GM12873 (cell line): Measurements from ENCODE around the gene ASTL.
A peak's percentile ranks its signal among the peaks of the same experiment; 100 is the strongest.

Source experiments
- TF ChIP-seq, protein P1 (sequence below): IDR thresholded peaks from 2 replicates; pipeline ENCODE4 v1.5.1; 2012; ENCODE audit warnings: low read depth, mild to moderate bottlenecking, moderate library complexity, low read length, control low read depth; ENCODE audit not compliant: insufficient read depth; ENCODE audit errors: missing control alignments

ASTL gene

DNA sequence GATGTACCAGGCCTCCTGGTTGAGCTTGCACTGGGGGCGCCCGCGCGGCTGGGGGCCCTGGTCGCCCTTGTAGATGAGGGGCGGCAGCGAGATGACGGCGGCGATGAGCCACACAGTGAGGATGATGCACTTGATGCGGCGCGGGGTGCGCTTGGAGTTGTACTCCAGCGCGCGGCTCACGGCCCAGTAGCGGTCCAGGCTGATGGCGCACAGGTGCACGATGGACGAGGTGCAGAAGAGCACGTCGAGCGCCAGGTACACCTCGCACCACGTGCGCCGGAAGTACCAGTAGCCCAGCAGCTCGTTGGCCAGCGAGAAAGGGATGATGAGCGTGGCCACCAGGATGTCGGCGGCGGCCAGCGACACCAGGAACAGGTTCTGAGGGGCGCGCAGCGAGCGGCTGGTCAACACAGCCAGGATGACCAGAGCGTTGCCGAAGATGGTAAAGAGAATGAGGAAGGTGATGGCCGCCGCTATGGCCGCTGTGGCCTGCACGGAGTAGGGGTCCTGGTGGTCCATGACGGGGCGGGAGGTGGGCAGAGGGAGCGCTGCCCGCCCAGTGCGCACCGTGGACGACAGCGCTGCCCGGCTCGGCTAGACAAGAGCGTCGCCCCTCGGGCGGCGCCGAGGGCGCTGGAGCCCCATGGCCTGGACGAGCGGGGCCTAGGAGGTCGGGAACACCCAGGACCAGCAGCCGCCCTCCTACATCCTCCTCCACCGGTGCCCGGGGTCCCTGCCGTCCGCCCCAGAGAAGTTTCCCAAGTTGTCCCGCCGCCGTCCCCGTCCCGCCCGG is 22.5 kb downstream of the ASTL start:
- TF ChIP-seq, protein P1, sequence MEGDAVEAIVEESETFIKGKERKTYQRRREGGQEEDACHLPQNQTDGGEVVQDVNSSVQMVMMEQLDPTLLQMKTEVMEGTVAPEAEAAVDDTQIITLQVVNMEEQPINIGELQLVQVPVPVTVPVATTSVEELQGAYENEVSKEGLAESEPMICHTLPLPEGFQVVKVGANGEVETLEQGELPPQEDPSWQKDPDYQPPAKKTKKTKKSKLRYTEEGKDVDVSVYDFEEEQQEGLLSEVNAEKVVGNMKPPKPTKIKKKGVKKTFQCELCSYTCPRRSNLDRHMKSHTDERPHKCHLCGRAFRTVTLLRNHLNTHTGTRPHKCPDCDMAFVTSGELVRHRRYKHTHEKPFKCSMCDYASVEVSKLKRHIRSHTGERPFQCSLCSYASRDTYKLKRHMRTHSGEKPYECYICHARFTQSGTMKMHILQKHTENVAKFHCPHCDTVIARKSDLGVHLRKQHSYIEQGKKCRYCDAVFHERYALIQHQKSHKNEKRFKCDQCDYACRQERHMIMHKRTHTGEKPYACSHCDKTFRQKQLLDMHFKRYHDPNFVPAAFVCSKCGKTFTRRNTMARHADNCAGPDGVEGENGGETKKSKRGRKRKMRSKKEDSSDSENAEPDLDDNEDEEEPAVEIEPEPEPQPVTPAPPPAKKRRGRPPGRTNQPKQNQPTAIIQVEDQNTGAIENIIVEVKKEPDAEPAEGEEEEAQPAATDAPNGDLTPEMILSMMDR = no peak

- TF ChIP-seq, protein P1 = no peak
These were observed 23.3 kb downstream of the ASTL start for GRCh38 chr2:96114903-96115581.

DNA sequence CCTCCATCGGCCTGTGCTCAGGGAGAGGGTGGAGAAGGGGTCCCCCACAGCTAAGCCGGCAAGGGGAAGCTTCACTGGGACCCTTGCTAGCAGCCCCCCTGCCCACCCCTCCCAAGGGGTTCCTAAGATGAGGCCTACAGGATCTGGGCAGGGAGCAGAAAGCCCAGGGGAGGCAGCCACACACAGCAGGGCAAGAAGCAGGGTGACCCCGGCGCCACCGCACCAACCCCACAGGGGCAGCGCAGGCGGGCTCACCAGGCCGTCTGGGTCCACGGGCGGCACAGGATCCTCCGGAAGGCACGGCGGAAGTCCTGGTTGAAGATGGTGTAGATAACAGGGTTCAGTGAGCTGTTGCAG is 23.8 kb downstream of the ASTL start:
- TF ChIP-seq, protein P1 = no peak

GRCh38 chr2:96113951-96114350 is 24.4 kb downstream of the ASTL start:
- TF ChIP-seq, protein P1 = no peak

GRCh38 chr2:96113367-96113677 is 25.0 kb downstream of the ASTL start:
- TF ChIP-seq, protein P1 = peak; percentile 57

- TF ChIP-seq, protein P1 = no peak
These were observed 25.6 kb downstream of the ASTL start for GRCh38 chr2:96112501-96113366.
